Measurements from ENCODE around the gene TUBB3. TPM values are rescaled to one million over a fixed set of nuclear protein-coding genes. Genes with fewer than 3 reads are reported as not detected.
"Not testable (repeated sequence)": the region's sequence is repeated elsewhere in the genome, so short reads cannot be mapped to it uniquely, and the experiment has no call there.

TUBB3 gene
- total RNA-seq, 1 donor from 2014 or later = 6.6 TPM

DNA sequence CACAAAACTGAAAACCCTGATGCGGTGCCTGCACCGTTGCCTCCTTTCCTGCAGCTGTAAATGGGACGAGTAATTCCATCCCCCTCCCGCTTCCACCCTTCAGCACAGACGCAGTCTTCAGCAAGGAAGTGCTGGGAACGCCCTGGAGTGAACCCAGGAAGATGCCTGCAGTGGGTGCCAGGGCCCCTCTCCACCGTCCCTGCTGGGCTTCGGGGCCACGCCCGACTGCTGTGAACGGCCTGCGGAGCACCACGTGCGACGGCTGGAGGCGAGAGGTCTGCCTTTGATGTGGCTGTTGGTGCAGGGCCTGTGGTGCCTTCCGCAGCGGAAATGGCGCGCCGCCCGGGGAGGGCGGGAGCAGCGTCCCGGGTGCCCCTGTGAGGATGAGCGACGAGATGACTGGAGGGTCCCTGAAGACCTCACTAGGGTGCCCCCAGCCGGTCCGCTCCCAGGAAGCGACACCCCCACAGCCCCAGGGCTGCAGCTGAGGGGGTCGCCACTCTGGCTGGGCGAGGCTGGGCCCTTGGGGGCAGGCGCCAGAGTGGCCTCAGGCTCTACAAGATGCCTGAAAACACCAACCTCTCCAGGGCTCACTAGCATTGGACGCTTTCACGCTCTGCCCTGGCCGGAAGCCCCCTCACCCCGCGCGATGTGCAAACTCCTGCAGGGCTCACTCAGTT is 5.2 kb upstream of the TUBB3 start:
- intact Hi-C loops (cut with micrococcal nuclease) = no loop called here

DNA sequence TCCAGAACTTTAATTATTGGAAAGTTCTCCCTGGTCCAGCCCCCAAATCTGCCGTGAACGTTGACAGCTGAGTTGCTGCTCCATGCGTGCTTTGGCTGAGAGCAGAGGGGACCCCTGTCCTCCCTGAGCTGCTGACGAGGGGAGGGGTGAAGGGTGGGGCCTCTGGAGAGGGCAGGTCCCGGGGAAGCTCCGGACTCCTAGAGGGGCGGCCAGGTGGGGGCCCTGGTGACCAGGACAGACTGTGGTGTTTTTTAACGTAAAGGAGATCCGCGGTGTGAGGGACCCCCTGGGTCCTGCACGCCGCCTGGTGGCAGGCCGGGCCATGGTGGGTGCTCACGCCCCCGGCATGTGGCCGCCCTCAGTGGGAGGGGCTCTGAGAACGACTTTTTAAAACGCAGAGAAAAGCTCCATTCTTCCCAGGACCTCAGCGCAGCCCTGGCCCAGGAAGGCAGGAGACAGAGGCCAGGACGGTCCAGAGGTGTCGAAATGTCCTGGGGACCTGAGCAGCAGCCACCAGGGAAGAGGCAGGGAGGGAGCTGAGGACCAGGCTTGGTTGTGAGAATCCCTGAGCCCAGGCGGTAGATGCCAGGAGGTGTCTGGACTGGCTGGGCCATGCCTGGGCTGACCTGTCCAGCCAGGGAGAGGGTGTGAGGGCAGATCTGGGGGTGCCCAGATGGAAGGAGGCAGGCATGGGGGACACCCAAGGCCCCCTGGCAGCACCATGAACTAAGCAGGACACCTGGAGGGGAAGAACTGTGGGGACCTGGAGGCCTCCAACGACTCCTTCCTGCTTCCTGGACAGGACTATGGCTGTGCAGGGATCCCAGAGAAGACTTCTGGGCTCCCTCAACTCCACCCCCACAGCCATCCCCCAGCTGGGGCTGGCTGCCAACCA is 4.4 kb upstream of the TUBB3 start, which contains the start of gene MC1R:
Gene MC1R (plus strand): TSS at position 410 of the 895 bp plus-strand sequence. CDS start 397 bp downstream, at position 807.
- intact Hi-C loops (cut with micrococcal nuclease) = no loop called here

DNA sequence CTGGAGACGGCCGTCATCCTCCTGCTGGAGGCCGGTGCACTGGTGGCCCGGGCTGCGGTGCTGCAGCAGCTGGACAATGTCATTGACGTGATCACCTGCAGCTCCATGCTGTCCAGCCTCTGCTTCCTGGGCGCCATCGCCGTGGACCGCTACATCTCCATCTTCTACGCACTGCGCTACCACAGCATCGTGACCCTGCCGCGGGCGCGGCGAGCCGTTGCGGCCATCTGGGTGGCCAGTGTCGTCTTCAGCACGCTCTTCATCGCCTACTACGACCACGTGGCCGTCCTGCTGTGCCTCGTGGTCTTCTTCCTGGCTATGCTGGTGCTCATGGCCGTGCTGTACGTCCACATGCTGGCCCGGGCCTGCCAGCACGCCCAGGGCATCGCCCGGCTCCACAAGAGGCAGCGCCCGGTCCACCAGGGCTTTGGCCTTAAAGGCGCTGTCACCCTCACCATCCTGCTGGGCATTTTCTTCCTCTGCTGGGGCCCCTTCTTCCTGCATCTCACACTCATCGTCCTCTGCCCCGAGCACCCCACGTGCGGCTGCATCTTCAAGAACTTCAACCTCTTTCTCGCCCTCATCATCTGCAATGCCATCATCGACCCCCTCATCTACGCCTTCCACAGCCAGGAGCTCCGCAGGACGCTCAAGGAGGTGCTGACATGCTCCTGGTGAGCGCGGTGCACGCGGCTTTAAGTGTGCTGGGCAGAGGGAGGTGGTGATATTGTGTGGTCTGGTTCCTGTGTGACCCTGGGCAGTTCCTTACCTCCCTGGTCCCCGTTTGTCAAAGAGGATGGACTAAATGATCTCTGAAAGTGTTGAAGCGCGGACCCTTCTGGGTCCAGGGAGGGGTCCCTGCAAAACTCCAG is 3.4 kb upstream of the TUBB3 start:
- intact Hi-C loops (cut with micrococcal nuclease) = loop anchor here (5.0 kb wide), 1 partner anchor 197 kb away; the partner anchor contains the start of genes VPS9D1 and ZNF276

GRCh38 chr16:89920723-89921122 is 2.4 kb upstream of the TUBB3 start:
- intact Hi-C loops (cut with micrococcal nuclease) = loop anchor here (5.0 kb wide), 1 partner anchor 198 kb away; the partner anchor contains the start of genes VPS9D1 and ZNF276

DNA sequence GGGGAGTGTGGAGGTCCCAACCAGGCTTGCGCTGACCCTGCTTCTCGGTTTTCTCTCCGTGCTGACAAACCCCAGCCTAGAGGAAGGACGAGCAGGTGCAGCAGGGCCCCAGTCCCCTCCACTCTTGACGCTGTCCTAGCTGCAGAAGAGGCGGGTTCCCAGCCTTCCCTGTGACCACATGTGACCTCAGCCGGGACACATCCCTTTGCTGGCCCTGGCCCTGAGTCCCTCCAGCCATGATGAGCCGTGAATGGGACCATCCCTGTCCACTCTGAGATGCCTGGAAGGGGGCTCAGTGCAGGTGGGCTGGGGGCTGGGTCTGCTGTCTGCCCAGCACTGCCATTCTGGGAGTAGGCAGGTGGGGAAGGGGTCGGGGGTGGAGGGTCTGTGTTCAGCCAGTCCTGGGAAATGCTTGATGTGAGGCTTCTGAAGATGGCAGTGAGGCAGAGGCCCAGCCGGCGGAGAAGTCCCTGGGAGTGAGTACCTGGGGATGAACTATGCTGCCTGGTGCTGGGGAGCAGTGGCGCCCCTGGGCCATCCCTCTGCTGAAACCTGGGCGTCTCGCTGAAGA is 1.9 kb upstream of the TUBB3 start:
- intact Hi-C loops (cut with micrococcal nuclease) = loop anchor here (5.0 kb wide), 1 partner anchor 199 kb away; the partner anchor contains the start of genes VPS9D1 and ZNF276

- intact Hi-C loops (cut with micrococcal nuclease) = loop anchor here (5.0 kb wide), 1 partner anchor 200 kb away; the partner anchor contains the start of genes VPS9D1 and ZNF276
Measured at GRCh38 chr16:89921702-89922476, 1.3 kb upstream of the TUBB3 start.

- intact Hi-C loops (cut with micrococcal nuclease) = loop anchor here (5.0 kb wide), 1 partner anchor 200 kb away; the partner anchor contains the start of genes VPS9D1 and ZNF276
Measured at GRCh38 chr16:89922477-89922883, 662 bp upstream of the TUBB3 start.

- intact Hi-C loops (cut with micrococcal nuclease) = loop anchor here (5.0 kb wide), 1 partner anchor 201 kb away; the partner anchor contains the start of genes VPS9D1 and ZNF276
Measured at GRCh38 chr16:89923640-89924296, 626 bp downstream of the TUBB3 start.

DNA sequence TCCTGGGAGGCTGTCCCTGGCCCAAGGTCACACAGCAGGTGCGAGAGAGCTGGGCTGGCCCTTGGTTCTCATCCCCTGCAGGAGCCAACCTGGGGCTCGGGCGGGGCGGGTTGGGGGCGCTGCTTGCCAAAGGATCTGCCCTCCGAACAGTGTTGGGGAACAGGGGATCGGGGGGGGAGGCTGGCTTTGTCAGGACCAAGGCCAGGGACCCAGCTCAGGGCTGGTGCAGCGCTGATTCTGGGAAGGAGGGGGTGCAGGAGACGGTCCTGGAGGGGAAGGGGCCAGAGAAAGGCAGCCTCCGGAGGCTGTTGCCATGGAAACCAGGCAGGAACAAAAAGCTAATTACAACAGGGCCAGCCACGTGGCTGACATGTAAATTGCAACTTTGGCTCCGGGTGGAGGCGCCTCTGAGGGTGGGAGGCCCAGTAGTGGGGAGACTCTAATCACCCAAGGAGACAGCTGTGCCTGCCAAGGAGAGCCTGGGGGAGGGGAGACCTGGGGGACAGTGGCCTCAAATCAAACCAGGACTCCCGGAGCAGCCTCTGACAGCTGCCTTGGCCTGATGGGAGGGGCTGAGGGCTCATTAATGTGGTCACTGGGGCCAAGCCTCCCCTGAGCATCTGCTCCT is 1.3 kb downstream of the TUBB3 start:
- intact Hi-C loops (cut with micrococcal nuclease) = loop anchor here (5.0 kb wide), 1 partner anchor 202 kb away; the partner anchor contains the start of genes VPS9D1 and ZNF276

- intact Hi-C loops (cut with micrococcal nuclease) = loop anchor here (5.0 kb wide), 2 partner anchors 108 to 203 kb away; partner anchors contain the start of genes FANCA, VPS9D1 and ZNF276
Measured at GRCh38 chr16:89924925-89925307, 1.8 kb downstream of the TUBB3 start.

DNA sequence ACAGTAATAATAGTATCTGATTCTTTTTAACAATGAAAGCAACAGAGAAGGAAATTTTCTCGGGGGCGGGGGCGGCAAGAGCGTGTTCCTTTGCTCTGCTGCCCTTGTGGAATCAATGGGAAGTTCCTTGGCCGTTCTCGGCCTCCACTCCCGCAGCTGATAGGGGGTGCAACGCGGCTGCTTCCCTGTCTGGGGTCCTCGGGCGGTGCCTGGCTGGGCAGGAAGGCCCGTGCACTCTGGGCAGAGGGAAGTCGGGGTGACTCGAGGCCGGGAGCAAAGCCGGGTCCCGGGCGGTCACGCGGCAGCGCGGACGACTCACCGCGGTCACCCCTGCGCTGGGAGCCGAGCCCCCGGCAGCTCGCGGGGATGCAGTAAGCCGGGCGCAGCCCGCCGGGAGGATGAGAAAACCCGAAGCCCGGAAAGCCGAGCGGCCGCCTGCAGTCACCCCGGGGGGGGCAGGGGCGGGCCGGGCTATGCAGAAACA is 2.5 kb downstream of the TUBB3 start:
- intact Hi-C loops (cut with micrococcal nuclease) = loop anchor here (1.0 to 5.0 kb wide), 5 partner anchors 23 to 223 kb away; partner anchors contain the start of genes DEF8 and FANCA

DNA sequence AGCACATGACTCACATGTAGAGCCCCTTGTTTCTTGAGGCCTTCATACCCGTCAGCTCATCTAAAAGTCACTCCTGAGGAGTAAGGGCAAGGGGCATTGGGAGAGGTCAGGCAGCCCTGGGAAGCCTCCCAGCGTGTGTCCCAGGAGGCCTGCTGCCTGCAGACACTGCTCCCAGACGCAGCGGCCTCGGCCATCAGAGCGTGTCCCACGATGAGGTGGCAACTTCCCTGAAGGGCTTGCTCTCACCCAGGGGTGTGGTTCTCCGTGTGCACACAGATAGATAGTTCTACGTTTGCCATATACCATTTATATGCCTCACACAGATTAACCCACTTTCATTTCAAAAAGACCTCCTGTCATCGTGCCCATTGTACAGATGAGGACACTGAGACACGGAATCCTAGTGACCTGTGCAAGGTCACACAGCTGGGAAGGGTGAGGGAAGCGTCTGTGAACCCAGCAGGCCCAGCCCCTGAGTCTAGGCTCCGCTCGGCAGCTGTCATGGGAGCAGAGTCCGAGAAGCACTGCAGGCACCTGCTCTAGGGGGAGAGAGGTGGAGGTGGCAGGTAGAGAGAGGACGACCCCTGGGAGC is 8.3 kb downstream of the TUBB3 start:
- intact Hi-C loops (cut with micrococcal nuclease) = no loop called here

DNA sequence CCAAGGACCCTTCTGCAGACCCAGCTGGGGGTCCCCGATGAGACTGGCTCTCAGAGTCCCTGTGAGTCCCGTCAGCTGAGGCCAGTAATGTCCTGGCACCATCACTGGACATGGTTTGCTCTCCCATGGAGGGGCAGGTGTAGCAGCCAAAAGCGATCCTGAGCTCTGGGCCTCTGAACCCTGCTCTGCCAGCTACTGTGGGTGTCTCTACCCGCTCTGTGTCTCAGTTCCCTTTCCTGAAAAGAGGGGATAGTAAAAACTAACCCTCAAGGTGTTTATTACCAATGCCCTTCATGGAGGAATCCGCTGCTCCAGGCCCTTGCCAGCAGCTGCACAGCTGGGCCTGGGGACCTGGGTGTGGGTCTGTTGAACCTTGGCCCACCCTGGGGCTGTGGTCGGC is 8.8 kb downstream of the TUBB3 start:
- intact Hi-C loops (cut with micrococcal nuclease) = no loop called here

- intact Hi-C loops (cut with micrococcal nuclease) = not testable (repeated sequence)
Measured at GRCh38 chr16:89934019-89934418, 10.9 kb downstream of the TUBB3 start.

DNA sequence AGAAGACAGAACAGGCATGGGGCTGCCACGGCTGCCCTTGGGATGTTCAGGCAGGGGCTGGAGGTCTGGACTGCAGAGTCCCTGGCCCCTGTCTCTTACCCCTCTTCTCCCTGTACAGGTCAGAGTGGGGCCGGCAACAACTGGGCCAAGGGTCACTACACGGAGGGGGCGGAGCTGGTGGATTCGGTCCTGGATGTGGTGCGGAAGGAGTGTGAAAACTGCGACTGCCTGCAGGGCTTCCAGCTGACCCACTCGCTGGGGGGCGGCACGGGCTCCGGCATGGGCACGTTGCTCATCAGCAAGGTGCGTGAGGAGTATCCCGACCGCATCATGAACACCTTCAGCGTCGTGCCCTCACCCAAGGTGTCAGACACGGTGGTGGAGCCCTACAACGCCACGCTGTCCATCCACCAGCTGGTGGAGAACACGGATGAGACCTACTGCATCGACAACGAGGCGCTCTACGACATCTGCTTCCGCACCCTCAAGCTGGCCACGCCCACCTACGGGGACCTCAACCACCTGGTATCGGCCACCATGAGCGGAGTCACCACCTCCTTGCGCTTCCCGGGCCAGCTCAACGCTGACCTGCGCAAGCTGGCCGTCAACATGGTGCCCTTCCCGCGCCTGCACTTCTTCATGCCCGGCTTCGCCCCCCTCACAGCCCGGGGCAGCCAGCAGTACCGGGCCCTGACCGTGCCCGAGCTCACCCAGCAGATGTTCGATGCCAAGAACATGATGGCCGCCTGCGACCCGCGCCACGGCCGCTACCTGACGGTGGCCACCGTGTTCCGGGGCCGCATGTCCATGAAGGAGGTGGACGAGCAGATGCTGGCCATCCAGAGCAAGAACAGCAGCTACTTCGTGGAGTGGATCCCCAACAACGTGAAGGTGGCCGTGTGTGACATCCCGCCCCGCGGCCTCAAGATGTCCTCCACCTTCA is 11.7 kb downstream of the TUBB3 start:
- intact Hi-C loops (cut with micrococcal nuclease) = no loop called here

DNA sequence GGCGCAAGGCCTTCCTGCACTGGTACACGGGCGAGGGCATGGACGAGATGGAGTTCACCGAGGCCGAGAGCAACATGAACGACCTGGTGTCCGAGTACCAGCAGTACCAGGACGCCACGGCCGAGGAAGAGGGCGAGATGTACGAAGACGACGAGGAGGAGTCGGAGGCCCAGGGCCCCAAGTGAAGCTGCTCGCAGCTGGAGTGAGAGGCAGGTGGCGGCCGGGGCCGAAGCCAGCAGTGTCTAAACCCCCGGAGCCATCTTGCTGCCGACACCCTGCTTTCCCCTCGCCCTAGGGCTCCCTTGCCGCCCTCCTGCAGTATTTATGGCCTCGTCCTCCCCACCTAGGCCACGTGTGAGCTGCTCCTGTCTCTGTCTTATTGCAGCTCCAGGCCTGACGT is 12.5 kb downstream of the TUBB3 start:
- intact Hi-C loops (cut with micrococcal nuclease) = not testable (repeated sequence)

- intact Hi-C loops (cut with micrococcal nuclease) = no loop called here
Measured at GRCh38 chr16:89936034-89936433, 12.9 kb downstream of the TUBB3 start.

Data from T-helper 1 cell treated with Interleukin-12 subunit alpha and Interleukin-12 subunit beta and Interleukin-4 antibody, amounts not matched to agents 30 ng/mL and 1 ng/mL, for 36 hours (primary cell).